Liver (tissue), 9 donors: ENCODE measurements around the gene LRRN2. TPM values are rescaled to one million over a fixed set of nuclear protein-coding genes. Genes with fewer than 3 reads are reported as not detected.

Experiments
- DNase-seq: peaks from one replicate; pipeline ENCODE4 v3.0.0-alpha.2; 2017; ENCODE audit warnings: low spot score
- H3K27ac ChIP-seq, 2 donors: one replicate each; pipeline ENCODE4 v1.7.0; 2013; ENCODE audit warnings: inconsistent platforms in 2 of 2, low read length in 2 of 2, control low read depth in 1 of 2, low read depth in 1 of 2, mild to moderate bottlenecking in 1 of 2
- H3K27me3 ChIP-seq, 4 donors: one replicate each; pipeline versions ENCODE4 v1.6.1 to v1.7.0; 2013; ENCODE audit warnings: low read length in 3 of 4, inconsistent platforms in 1 of 4, mild to moderate bottlenecking in 1 of 4, moderate library complexity in 1 of 4; ENCODE audit not compliant: control insufficient read depth in 4 of 4, insufficient read depth in 4 of 4
- H3K36me3 ChIP-seq, 4 donors: one replicate each; pipeline versions ENCODE4 v1.6.1 to v1.7.0; 2013; ENCODE audit warnings: low read length in 3 of 4, mild to moderate bottlenecking in 3 of 4, low read depth in 1 of 4, moderate library complexity in 1 of 4; ENCODE audit not compliant: control insufficient read depth in 4 of 4, insufficient read depth in 3 of 4
- H3K4me1 ChIP-seq, 4 donors: one replicate each; pipeline versions ENCODE4 v1.6.1 to v1.7.0; 2013; ENCODE audit warnings: low read length in 3 of 4, mild to moderate bottlenecking in 3 of 4, moderate library complexity in 1 of 4; ENCODE audit not compliant: control insufficient read depth in 4 of 4, insufficient read depth in 4 of 4
- H3K4me3 ChIP-seq, 3 donors: one replicate each; pipeline versions ENCODE4 v1.6.1 to v1.7.0; 2013; ENCODE audit warnings: low read length in 3 of 3, control low read depth in 1 of 3, low read depth in 1 of 3, mild to moderate bottlenecking in 1 of 3
- H3K9ac ChIP-seq, 2 donors: one replicate each; pipeline ENCODE4 v1.7.0; 2013; ENCODE audit warnings: low read length in 2 of 2, mild to moderate bottlenecking in 2 of 2, moderate library complexity in 2 of 2, control low read depth in 1 of 2, low read depth in 1 of 2
- H3K9me3 ChIP-seq, 4 donors: one replicate each; pipeline versions ENCODE4 v1.6.1 to v1.7.0; 2013; ENCODE audit warnings: low read length in 3 of 4; ENCODE audit not compliant: control insufficient read depth in 4 of 4
- FOXA2 ChIP-seq: IDR thresholded peaks from 2 replicates; pipeline ENCODE4 v1.6.1; 2016; ENCODE audit warnings: antibody characterized with exemption
- HNF4A ChIP-seq, 2 donors: conservative IDR thresholded peaks; 2 replicates each; pipeline ENCODE4 v1.6.1; 2016; ENCODE audit warnings: antibody characterized with exemption in 2 of 2, mild to moderate bottlenecking in 2 of 2
- NR2F2 ChIP-seq: IDR thresholded peaks from 2 replicates; pipeline ENCODE4 v1.6.1; 2016; ENCODE audit warnings: antibody characterized with exemption
- RAD21 ChIP-seq, 2 donors: IDR thresholded peaks; 2 replicates each; pipeline ENCODE4 v1.6.1; 2016; ENCODE audit warnings: antibody characterized with exemption in 2 of 2, mild to moderate bottlenecking in 2 of 2
- RXRA ChIP-seq, 2 donors: IDR thresholded peaks; 2 replicates each; pipeline ENCODE4 v1.6.1; 2017 to 2018; ENCODE audit warnings: antibody characterized with exemption in 2 of 2, mild to moderate bottlenecking in 1 of 2
- YY1 ChIP-seq: IDR thresholded peaks from 2 replicates; pipeline ENCODE4 v1.6.1; 2016; ENCODE audit warnings: antibody characterized with exemption, mild to moderate bottlenecking
- WGBS: extraction: QIAGEN DNeasy Blood & Tissue Kit; methylation state at CpG from one replicate; pipeline ENCODE4 v1.1.7; 2013; 5-methylcytosine and 5-hydroxymethylcytosine counted together
- polyA plus RNA-seq, 2 donors: library from polyadenylated mRNA; stranded (reverse) in 1 of 2; unstranded in 1 of 2; fragments of 200-250 nt in 1 of 2; fragments of >200 nt in 1 of 2; fragmentation: Nextera tagmentation in 1 of 2; extraction: Ambion mirVana in 1 of 2; gene quantifications; one replicate each; pipeline versions ENCODE4 v1.2.1 to v1.2.3, GENCODE V29; 2013 to 2015
- total RNA-seq, 2 donors: library from RNA; depleted of rRNA; stranded (reverse); fragments of >200 nt; gene quantifications; one replicate each; pipeline ENCODE4 v1.2.3, GENCODE V29; 2014
- TF ChIP-seq, protein P1 (sequence below): IDR thresholded peaks from 2 replicates; pipeline ENCODE4 v1.6.1; 2016; ENCODE audit warnings: antibody characterized with exemption
- TF ChIP-seq, protein P2 (sequence below): IDR thresholded peaks from 2 replicates; pipeline ENCODE4 v1.6.1; 2016; ENCODE audit warnings: antibody characterized with exemption
- TF ChIP-seq, protein P3 (sequence below): IDR thresholded peaks from 2 replicates; pipeline ENCODE4 v1.6.1; 2016; ENCODE audit warnings: antibody characterized with exemption, mild to moderate bottlenecking
- TF ChIP-seq, protein P4 (sequence below): fragments of 150-350 bp; IDR thresholded peaks from 2 replicates; pipeline ENCODE4 v1.5.1; 2017; ENCODE audit warnings: improper control_type of control experiment, low read depth, low read length; ENCODE audit not compliant: missing input control
- donor health status: healthy.
- donor health status: healthy.
- donor health status: healthy.
- donor health status: healthy.
- donor health status: healthy.

Gene LRRN2
- total and polyA plus RNA-seq, 4 donors, result 0.13 to 2.8 (median 0.28) TPM

DNA sequence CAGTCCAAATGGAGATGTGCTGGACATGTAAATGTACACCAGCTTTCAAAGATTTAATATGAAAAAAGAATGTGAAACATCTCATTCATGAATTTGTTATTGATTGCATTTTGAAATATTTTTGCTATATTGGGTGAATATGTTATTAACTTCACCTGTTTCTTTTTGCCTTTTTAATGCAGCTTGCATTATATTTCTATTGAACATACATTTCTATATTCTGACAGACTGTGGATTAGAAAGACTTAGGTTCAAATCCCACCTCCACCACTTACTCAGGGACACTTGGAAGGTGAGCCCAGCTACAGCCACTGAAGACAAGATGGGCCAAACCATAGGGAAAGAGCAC is 37.8 kb downstream of the LRRN2 start (continued):
- TF ChIP-seq, protein P1, sequence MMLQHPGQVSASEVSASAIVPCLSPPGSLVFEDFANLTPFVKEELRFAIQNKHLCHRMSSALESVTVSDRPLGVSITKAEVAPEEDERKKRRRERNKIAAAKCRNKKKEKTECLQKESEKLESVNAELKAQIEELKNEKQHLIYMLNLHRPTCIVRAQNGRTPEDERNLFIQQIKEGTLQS, result no peak
- no peak for TF ChIP-seq HNF4A (conservative IDR thresholded peaks at IDR 0.05)

DNA sequence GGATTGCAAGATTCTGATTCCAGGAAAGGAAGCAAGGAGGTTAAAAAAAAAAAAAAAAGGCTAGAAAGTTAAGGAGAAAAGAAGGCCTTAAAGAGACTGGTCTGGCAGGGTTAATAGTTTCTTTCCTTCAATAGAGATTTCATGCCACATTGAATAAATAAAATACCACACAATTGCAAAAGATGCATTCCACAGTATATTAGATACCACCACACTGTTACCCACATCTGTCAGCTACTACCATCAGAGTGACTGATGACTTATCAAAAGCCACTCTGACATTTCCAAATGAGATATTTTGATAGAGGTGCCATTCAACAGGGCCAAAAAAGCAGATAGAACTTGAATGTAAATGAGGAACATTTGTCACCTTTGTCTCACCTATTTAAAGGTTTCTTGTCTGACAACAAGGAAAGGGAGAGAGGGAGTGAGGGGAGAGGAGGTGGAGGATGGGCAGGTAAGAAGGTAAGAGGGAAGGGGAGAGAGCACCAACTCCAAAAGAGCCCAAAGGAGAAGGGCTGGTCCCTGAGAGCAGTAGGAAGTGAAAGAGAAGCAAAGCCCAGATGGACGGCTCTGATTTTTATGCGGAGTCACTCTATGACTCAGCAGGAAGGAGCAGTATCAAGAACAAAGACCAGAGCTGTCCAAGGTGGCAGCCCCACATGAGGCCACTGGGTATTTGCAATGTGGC is 38.3 kb downstream of the LRRN2 start:
- no peak overlapping the region for H3K4me3 ChIP-seq
- 25% methylated on average over 2 of the region's 2 CpGs for WGBS
- H3K9me3 ChIP-seq, result no peaks in the 10 kb centered on the region
- TF ChIP-seq, protein P2, sequence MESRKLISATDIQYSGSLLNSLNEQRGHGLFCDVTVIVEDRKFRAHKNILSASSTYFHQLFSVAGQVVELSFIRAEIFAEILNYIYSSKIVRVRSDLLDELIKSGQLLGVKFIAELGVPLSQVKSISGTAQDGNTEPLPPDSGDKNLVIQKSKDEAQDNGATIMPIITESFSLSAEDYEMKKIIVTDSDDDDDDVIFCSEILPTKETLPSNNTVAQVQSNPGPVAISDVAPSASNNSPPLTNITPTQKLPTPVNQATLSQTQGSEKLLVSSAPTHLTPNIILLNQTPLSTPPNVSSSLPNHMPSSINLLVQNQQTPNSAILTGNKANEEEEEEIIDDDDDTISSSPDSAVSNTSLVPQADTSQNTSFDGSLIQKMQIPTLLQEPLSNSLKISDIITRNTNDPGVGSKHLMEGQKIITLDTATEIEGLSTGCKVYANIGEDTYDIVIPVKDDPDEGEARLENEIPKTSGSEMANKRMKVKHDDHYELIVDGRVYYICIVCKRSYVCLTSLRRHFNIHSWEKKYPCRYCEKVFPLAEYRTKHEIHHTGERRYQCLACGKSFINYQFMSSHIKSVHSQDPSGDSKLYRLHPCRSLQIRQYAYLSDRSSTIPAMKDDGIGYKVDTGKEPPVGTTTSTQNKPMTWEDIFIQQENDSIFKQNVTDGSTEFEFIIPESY, result no peak
- TF ChIP-seq, protein P3, sequence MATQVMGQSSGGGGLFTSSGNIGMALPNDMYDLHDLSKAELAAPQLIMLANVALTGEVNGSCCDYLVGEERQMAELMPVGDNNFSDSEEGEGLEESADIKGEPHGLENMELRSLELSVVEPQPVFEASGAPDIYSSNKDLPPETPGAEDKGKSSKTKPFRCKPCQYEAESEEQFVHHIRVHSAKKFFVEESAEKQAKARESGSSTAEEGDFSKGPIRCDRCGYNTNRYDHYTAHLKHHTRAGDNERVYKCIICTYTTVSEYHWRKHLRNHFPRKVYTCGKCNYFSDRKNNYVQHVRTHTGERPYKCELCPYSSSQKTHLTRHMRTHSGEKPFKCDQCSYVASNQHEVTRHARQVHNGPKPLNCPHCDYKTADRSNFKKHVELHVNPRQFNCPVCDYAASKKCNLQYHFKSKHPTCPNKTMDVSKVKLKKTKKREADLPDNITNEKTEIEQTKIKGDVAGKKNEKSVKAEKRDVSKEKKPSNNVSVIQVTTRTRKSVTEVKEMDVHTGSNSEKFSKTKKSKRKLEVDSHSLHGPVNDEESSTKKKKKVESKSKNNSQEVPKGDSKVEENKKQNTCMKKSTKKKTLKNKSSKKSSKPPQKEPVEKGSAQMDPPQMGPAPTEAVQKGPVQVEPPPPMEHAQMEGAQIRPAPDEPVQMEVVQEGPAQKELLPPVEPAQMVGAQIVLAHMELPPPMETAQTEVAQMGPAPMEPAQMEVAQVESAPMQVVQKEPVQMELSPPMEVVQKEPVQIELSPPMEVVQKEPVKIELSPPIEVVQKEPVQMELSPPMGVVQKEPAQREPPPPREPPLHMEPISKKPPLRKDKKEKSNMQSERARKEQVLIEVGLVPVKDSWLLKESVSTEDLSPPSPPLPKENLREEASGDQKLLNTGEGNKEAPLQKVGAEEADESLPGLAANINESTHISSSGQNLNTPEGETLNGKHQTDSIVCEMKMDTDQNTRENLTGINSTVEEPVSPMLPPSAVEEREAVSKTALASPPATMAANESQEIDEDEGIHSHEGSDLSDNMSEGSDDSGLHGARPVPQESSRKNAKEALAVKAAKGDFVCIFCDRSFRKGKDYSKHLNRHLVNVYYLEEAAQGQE, result peak; percentile 97
- H3K4me1 ChIP-seq, result no peaks in the 10 kb centered on the region
- H3K36me3 ChIP-seq, result no peaks in the 10 kb centered on the region
- peak; percentile 50 for DNase-seq
- H3K27me3 ChIP-seq, result peaks cover 0 to 3% (median under 1%) of the 10 kb centered on the region in 4 donors
- no peak overlapping the region for H3K9ac ChIP-seq
- H3K27ac ChIP-seq, result no peak overlapping the region

DNA sequence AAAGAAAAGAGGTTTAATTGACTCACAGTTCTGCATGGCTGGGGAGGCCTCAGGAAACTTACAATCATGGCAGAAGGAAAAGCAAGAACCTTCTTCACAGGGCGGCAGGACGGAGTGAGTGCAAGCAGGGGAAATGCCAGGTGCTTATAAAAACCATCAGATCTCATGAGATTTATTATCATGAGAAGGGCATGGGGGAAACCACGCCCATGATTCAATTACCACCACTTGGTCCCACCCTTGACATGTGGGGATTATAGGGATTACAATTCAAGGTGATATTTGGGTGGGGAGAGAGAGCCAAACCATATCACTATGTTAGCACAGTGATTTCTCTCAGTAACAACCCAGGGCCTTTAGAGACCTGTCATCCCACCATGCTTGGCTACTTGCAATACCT is 39.9 kb downstream of the LRRN2 start:
- no peak for DNase-seq
- no peak for TF ChIP-seq NR2F2
- TF ChIP-seq FOXA2, result no peak
- TF ChIP-seq, protein P4, sequence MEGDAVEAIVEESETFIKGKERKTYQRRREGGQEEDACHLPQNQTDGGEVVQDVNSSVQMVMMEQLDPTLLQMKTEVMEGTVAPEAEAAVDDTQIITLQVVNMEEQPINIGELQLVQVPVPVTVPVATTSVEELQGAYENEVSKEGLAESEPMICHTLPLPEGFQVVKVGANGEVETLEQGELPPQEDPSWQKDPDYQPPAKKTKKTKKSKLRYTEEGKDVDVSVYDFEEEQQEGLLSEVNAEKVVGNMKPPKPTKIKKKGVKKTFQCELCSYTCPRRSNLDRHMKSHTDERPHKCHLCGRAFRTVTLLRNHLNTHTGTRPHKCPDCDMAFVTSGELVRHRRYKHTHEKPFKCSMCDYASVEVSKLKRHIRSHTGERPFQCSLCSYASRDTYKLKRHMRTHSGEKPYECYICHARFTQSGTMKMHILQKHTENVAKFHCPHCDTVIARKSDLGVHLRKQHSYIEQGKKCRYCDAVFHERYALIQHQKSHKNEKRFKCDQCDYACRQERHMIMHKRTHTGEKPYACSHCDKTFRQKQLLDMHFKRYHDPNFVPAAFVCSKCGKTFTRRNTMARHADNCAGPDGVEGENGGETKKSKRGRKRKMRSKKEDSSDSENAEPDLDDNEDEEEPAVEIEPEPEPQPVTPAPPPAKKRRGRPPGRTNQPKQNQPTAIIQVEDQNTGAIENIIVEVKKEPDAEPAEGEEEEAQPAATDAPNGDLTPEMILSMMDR, result no peak
- TF ChIP-seq RXRA (IDR thresholded peaks at IDR 0.05), result no peak
- TF ChIP-seq RAD21 (IDR thresholded peaks at IDR 0.05), result no peak
- TF ChIP-seq, protein P1, result no peak
- TF ChIP-seq YY1, result no peak
- no peak overlapping the region for H3K27ac ChIP-seq
- no peak overlapping the region for H3K4me3 ChIP-seq
- H3K4me1 ChIP-seq, result no peaks in the 10 kb centered on the region
- peaks cover 0 to 3% (median under 1%) of the 10 kb centered on the region in 4 donors for H3K27me3 ChIP-seq
- H3K9me3 ChIP-seq, result no peaks in the 10 kb centered on the region
- H3K9ac ChIP-seq, result no peak overlapping the region
- 86% methylated on average over 3 of the region's 3 CpGs for WGBS
- no peaks in the 10 kb centered on the region for H3K36me3 ChIP-seq
